ENCODE results near the gene ZNF425.

DNA sequence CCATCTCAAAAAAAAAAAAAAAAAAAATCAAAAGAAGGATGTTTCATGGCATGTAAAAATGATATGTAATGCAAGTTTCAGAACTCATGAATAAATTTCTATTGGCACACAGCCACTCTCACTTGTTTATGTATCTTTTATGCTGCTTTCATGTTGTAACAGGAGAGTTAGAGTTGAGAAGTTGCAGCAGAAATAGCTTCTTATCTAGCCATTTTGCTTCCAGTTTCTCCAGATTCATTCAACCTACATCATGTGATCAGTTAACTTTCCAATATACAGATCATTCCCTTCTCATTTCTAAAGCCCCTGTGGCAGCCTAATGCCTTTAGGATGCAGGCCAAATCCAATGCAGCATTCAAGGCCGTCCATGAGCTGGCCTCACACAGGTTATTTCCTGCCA is 66.0 kb downstream of the ZNF425 start:
- no peak for TF ChIP-seq OSR1 (CRISPR knock-in tag; IDR thresholded peaks at IDR 0.05)
- no peak for TF ChIP-seq RARB (CRISPR knock-in tag; IDR thresholded peaks at IDR 0.05)
- TF ChIP-seq ESRRG (CRISPR knock-in tag; IDR thresholded peaks at IDR 0.05): no peak
- TF ChIP-seq, protein P1, sequence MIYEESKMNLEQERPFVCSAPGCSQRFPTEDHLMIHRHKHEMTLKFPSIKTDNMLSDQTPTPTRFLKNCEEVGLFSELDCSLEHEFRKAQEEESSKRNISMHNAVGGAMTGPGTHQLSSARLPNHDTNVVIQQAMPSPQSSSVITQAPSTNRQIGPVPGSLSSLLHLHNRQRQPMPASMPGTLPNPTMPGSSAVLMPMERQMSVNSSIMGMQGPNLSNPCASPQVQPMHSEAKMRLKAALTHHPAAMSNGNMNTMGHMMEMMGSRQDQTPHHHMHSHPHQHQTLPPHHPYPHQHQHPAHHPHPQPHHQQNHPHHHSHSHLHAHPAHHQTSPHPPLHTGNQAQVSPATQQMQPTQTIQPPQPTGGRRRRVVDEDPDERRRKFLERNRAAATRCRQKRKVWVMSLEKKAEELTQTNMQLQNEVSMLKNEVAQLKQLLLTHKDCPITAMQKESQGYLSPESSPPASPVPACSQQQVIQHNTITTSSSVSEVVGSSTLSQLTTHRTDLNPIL (CRISPR knock-in tag; IDR thresholded peaks at IDR 0.05; ENCODE audit: low read depth): no peak
- no peak for TF ChIP-seq TCF4 (CRISPR knock-in tag; IDR thresholded peaks at IDR 0.05; ENCODE audit: borderline replicate concordance)
- TF ChIP-seq ISL1 (CRISPR knock-in tag; IDR thresholded peaks at IDR 0.05): no peak
- no peak for TF ChIP-seq PPARA (CRISPR knock-in tag; IDR thresholded peaks at IDR 0.05; ENCODE audit: borderline replicate concordance)
- no peak for TF ChIP-seq ZFP30 (CRISPR knock-in tag; IDR thresholded peaks at IDR 0.05)
- TF ChIP-seq, protein P2, sequence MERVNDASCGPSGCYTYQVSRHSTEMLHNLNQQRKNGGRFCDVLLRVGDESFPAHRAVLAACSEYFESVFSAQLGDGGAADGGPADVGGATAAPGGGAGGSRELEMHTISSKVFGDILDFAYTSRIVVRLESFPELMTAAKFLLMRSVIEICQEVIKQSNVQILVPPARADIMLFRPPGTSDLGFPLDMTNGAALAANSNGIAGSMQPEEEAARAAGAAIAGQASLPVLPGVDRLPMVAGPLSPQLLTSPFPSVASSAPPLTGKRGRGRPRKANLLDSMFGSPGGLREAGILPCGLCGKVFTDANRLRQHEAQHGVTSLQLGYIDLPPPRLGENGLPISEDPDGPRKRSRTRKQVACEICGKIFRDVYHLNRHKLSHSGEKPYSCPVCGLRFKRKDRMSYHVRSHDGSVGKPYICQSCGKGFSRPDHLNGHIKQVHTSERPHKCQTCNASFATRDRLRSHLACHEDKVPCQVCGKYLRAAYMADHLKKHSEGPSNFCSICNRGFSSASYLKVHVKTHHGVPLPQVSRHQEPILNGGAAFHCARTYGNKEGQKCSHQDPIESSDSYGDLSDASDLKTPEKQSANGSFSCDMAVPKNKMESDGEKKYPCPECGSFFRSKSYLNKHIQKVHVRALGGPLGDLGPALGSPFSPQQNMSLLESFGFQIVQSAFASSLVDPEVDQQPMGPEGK (CRISPR knock-in tag; IDR thresholded peaks at IDR 0.05; ENCODE audit: borderline replicate concordance): no peak
- TF ChIP-seq CSDC2 (CRISPR knock-in tag; IDR thresholded peaks at IDR 0.05): no peak
- TF ChIP-seq SNAI2 (CRISPR knock-in tag; IDR thresholded peaks at IDR 0.05): no peak
- no peak for TF ChIP-seq ZNF70 (CRISPR knock-in tag; IDR thresholded peaks at IDR 0.05)

Data from SK-N-SH treated with all-trans-retinoic acid at 6 μM for 48 hours (cell line).